ENCODE data around the gene CCT5.

DNA sequence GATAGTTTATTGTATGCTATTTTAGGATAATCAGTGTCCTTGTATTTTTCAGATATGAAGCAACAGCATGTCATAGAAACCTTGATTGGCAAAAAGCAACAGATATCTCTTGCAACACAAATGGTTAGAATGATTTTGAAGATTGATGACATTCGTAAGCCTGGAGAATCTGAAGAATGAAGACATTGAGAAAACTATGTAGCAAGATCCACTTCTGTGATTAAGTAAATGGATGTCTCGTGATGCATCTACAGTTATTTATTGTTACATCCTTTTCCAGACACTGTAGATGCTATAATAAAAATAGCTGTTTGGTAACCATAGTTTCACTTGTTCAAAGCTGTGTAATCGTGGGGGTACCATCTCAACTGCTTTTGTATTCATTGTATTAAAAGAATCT lies 14.5 kb downstream of the CCT5 start:
- TF ChIP-seq, protein P1, sequence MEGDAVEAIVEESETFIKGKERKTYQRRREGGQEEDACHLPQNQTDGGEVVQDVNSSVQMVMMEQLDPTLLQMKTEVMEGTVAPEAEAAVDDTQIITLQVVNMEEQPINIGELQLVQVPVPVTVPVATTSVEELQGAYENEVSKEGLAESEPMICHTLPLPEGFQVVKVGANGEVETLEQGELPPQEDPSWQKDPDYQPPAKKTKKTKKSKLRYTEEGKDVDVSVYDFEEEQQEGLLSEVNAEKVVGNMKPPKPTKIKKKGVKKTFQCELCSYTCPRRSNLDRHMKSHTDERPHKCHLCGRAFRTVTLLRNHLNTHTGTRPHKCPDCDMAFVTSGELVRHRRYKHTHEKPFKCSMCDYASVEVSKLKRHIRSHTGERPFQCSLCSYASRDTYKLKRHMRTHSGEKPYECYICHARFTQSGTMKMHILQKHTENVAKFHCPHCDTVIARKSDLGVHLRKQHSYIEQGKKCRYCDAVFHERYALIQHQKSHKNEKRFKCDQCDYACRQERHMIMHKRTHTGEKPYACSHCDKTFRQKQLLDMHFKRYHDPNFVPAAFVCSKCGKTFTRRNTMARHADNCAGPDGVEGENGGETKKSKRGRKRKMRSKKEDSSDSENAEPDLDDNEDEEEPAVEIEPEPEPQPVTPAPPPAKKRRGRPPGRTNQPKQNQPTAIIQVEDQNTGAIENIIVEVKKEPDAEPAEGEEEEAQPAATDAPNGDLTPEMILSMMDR (IDR thresholded peaks at IDR 0.05), result no peak
- TF ChIP-seq POLR2A (IDR thresholded peaks at IDR 0.05), result no peak
